ENCODE data around the gene C17orf50.

DNA sequence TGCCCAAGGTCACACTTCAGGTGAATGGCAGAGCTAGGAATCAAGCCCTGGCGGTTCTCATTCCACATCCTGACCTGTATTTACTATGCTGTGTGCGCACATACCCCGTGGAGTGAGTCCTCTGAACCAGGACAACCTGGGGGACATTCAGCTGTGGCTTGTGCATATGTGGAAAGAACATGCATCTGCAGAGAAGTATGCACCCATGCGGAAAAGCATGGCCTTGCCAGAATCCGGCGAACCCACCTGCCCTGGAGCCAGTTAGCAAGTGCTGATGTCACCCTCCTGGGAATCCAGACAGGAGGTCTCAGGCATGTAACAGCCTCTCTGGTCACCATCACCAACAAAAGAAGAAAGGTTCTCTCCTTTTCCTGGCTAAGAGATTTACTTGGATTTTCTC, 27.3 kb upstream of the C17orf50 start:
- TF ChIP-seq SIN3A (IDR thresholded peaks at IDR 0.05; ENCODE audit: borderline replicate concordance, insufficient read depth, low read length) = no peak
- TF ChIP-seq POLR2AphosphoS5 (IDR thresholded peaks at IDR 0.05; ENCODE audit: low read depth, low read length) = no peak
